Measurements from ENCODE around the gene BOLL.

- TF ChIP-seq ZFP30 (CRISPR knock-in tag; IDR thresholded peaks at IDR 0.05) (no peak), ISL1 (CRISPR knock-in tag; IDR thresholded peaks at IDR 0.05) (no peak), ZNF565 (CRISPR knock-in tag; conservative IDR thresholded peaks at IDR 0.05; ENCODE audit: low read depth) (no peak)
Measured at GRCh38 chr2:197814526-197814925, 29.4 kb upstream of the BOLL start.

Data from SK-N-SH treated with all-trans-retinoic acid at 6 μM for 48 hours (cell line).